LNCAP (cell line): Measurements from ENCODE around the gene PLEKHO1.

Experiments
- TF ChIP-seq, protein P1 (sequence below): fragments of 450-650 bp; IDR thresholded peaks from 2 replicates; pipeline ENCODE4 v1.5.1; 2017; ENCODE audit warnings: mild to moderate bottlenecking

The PLEKHO1 gene, protein sequence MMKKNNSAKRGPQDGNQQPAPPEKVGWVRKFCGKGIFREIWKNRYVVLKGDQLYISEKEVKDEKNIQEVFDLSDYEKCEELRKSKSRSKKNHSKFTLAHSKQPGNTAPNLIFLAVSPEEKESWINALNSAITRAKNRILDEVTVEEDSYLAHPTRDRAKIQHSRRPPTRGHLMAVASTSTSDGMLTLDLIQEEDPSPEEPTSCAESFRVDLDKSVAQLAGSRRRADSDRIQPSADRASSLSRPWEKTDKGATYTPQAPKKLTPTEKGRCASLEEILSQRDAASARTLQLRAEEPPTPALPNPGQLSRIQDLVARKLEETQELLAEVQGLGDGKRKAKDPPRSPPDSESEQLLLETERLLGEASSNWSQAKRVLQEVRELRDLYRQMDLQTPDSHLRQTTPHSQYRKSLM

DNA sequence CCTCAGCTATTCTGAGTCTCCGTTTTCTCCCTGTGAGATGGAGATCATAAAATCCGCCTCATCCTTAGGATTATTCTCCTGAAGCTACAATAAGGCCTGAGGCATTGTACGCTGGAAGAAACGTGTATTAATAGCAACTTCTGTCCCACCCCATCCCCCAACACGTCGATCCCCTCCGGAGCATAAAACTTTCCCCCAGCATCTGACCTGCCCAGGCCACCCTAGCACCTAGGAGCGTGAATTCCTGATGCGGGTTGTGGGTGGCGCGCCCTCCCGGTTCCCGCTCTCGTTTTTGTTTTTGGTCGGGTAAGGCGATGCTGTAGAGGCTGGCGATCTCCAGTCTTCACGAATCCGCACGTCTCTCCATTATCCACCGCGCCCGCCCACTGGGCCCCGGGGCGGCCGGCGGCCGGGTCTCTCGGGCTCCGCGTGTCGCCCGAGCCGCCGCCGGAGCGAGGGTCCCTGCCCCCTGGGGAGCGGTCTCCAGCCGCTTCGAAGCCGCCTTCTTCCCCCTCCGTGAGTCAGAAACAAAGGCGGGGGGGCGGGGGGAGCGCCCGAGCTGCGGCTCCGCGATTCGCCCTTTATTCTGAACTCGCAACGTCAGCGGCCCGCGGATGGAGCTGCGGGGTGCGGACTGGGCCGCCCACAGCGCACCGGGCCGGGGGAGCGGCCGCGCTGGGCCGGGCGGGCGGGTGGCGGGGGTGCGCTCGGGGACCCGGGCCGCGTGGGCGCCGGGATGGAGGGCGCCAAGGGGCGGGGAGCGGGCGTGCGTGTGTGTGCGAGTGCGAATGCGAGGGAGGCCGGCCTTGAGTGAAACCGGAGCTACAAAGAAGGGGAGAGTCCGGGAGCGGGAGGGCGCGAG, at the start of gene PLEKHO1:
TSS of gene PLEKHO1 (plus strand) at position 646 of the 862 bp plus-strand sequence. CDS start 342 bp downstream, outside the sequence.
- TF ChIP-seq, protein P1, sequence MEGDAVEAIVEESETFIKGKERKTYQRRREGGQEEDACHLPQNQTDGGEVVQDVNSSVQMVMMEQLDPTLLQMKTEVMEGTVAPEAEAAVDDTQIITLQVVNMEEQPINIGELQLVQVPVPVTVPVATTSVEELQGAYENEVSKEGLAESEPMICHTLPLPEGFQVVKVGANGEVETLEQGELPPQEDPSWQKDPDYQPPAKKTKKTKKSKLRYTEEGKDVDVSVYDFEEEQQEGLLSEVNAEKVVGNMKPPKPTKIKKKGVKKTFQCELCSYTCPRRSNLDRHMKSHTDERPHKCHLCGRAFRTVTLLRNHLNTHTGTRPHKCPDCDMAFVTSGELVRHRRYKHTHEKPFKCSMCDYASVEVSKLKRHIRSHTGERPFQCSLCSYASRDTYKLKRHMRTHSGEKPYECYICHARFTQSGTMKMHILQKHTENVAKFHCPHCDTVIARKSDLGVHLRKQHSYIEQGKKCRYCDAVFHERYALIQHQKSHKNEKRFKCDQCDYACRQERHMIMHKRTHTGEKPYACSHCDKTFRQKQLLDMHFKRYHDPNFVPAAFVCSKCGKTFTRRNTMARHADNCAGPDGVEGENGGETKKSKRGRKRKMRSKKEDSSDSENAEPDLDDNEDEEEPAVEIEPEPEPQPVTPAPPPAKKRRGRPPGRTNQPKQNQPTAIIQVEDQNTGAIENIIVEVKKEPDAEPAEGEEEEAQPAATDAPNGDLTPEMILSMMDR = no peak

DNA sequence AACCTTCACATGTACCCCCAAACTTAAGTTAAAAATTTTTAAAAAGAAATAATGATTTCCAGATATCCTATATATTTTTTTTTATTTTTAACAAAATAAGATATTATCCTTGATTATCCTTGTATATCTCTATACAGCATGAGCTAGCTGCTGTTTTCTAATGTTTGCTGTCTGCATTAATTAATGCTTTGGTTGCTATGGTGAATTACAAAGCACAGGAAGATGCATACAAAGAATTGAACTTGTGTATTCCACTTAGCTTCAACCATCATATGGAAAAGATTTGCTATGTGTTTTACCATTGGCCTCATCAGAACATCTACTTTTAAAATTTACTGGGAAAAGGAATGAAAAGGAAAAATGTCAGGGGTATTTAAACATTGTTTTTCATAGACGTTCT, 46.7 kb upstream of the PLEKHO1 start:
- TF ChIP-seq, protein P1 = no peak

DNA sequence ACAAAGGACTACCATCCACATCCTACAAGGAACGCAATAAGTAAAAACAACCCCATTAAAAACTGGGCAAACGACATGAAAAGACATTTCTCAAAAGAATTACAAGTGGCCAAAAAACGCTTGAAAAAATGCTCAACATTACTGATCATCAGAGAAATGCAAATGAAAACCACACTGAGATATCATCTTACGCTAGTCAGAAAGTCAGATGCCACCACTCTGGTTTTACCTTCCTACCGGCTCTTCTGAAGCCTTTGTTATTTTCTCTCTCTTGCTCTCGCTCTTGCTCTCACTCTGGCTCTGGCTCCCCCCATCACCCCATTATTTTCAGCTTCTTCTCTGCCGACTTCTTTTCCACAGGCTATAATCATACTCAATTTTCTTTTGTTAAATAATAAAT, 43.4 kb upstream of the PLEKHO1 start:
- TF ChIP-seq, protein P1 = no peak

DNA sequence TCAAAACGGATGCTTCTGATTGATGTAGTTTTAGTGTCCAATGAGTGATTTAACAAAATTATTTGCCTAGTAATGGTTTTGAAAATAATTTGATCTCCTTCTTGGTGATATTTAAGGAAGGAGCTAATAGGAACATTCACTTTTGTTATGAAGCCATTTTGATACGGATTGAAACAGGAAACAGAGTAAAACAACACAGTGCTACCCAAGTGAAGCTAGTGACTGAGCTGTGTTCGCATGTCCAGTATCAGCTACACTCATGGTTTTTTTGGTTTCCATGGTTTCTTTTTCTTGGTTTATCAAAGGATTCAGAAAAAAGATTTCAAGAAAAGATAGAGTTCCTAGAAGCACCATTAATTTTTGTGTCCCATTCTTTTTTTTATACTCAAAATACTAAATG, 40.1 kb upstream of the PLEKHO1 start:
- TF ChIP-seq, protein P1 = no peak

DNA sequence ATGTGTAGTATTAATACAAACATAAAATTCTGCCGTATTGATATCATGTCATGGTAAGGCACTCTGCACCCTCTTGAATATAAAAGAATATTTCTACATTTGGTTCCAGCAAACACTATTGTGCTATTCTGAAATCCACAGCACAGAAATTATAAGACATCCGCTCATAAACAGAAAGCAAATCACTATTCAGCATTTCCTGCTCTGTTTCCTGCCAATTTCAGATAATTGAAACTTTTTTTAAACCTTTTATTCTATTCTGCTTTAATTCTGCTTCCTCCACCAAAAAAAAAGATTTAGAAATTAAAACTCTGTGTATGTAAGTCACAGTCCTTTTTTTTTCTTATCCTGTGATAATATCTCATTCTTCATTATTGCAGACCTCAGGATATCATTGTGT, 39.6 kb upstream of the PLEKHO1 start:
- TF ChIP-seq, protein P1 = no peak

DNA sequence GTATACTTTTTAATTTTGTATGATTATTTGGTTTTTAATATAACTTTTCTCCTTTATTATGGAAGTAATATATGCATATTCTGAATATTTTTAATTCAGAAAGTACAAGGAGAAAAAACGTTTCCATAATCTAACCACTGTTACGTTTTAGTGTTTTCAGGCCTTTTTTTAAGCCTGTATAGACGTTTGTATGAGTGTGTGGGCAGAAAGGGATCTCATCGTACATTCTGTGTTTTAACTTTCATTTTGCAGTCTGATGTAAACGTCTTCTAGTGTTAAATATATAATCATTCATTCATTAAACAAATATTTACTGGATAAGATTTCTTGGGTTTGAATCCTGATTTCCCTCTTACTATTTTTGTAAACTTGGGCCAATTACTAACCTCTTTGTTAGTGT, 38.0 kb upstream of the PLEKHO1 start:
- TF ChIP-seq, protein P1 = no peak

DNA sequence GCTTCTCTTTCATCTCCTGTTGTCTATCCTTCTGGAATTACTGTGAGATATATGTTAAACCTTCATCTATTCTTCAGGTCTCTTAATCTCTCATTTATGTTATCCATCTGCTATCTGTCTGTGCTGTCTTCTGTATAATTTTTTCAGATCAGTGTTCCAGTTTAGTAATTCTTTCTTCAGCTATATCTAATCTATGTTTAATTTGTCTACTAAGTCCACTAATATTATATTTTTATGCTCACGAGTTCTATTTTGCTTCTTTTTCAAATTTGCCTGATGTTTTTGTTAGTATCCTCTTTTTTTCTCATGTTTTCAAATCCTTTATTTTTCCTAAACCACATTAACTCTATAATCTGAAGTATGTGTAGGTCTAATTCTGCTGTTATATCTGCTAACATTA, 34.6 kb upstream of the PLEKHO1 start:
- TF ChIP-seq, protein P1 = no peak
